Body of pancreas (tissue), 4 donors: Measurements from ENCODE around the gene RAB7A.

ENCODE experiments used
- CTCF ChIP-seq, 7 experiments: fragments of 450-650 bp in 4 of 7; fragments of 200-600 bp in 3 of 7; sonication (generic) in 3 of 7; IDR thresholded peaks; one replicate each; pipeline ENCODE4 v1.5.1; 2016 to 2019; ENCODE audit warnings: antibody characterized with exemption in 7 of 7
- POLR2A ChIP-seq, 3 donors: fragments of 450-650 bp; IDR thresholded peaks; one replicate each; pipeline ENCODE4 v1.6.1; 2016; ENCODE audit warnings: antibody characterized with exemption in 3 of 3, mild to moderate bottlenecking in 2 of 3

- no peak for TF ChIP-seq CTCF (IDR thresholded peaks at IDR 0.05)
- no peak for TF ChIP-seq POLR2A (IDR thresholded peaks at IDR 0.05)
Measured at GRCh38 chr3:128814060-128814459, 88.1 kb downstream of the RAB7A start.
